H9 (cell line): ENCODE measurements around the gene TCTN2. TPM values are rescaled to one million over a fixed set of nuclear protein-coding genes. Genes with fewer than 3 reads are reported as not detected.

Experiments used
- DNase-seq: peaks from one replicate; pipeline ENCODE4 v3.0.0-alpha.2; 2017
- H2AFZ ChIP-seq: one replicate; pipeline ENCODE4 v1.6.1; 2013; ENCODE audit warnings: mild to moderate bottlenecking, low read length, control low read depth, moderate library complexity
- H2AK5ac ChIP-seq: 2 replicates; pipeline ENCODE4 v1.6.1; 2013; ENCODE audit warnings: low read length, control low read depth, mixed read lengths; ENCODE audit not compliant: insufficient read length
- H2BK120ac ChIP-seq: one replicate; pipeline ENCODE4 v1.6.1; 2013; ENCODE audit warnings: low read depth, mild to moderate bottlenecking, low read length, control low read depth, inconsistent platforms; ENCODE audit not compliant: poor library complexity, severe bottlenecking
- H2BK12ac ChIP-seq: 2 replicates; pipeline ENCODE4 v1.6.1; 2013; ENCODE audit warnings: low read length, control low read depth, mixed read lengths, low read depth; ENCODE audit not compliant: insufficient read length
- H2BK15ac ChIP-seq: 2 replicates; pipeline ENCODE4 v1.6.1; 2013; ENCODE audit warnings: low read depth, low read length, control low read depth
- H2BK20ac ChIP-seq: one replicate; pipeline ENCODE4 v1.6.1; 2013; ENCODE audit warnings: low read depth, mild to moderate bottlenecking, low read length, control low read depth, inconsistent platforms; ENCODE audit not compliant: poor library complexity, severe bottlenecking
- H2BK5ac ChIP-seq: 2 replicates; pipeline ENCODE4 v1.6.1; 2013; ENCODE audit warnings: low read length, control low read depth, mixed read lengths; ENCODE audit not compliant: insufficient read length
- H3K14ac ChIP-seq: 2 replicates; pipeline ENCODE4 v1.6.1; 2013; ENCODE audit warnings: low read length, control low read depth; ENCODE audit not compliant: insufficient read depth
- H3K18ac ChIP-seq: 2 replicates; pipeline ENCODE4 v1.6.1; 2013; ENCODE audit warnings: low read depth, mild to moderate bottlenecking, mixed read lengths, low read length, control low read depth; ENCODE audit not compliant: insufficient read length
- H3K23ac ChIP-seq: 2 replicates; pipeline ENCODE4 v1.6.1; 2013; ENCODE audit warnings: low read length, control low read depth, mixed read lengths, low read depth; ENCODE audit not compliant: insufficient read length
- H3K23me2 ChIP-seq: 2 replicates; pipeline ENCODE4 v1.6.1; 2013; ENCODE audit warnings: low read depth, mild to moderate bottlenecking, mixed read lengths, low read length, control low read depth; ENCODE audit not compliant: insufficient read length, poor library complexity, severe bottlenecking
- H3K27ac ChIP-seq: 2 replicates; pipeline ENCODE4 v1.5.1; 2013; ENCODE audit warnings: low read length, control low read depth, mixed read lengths, low read depth; ENCODE audit not compliant: insufficient read length
- H3K27me3 ChIP-seq: 2 replicates; pipeline ENCODE4 v1.6.1; 2013; ENCODE audit warnings: low read length, control low read depth, inconsistent platforms; ENCODE audit not compliant: insufficient read depth
- H3K4ac ChIP-seq: 2 replicates; pipeline ENCODE4 v1.6.1; 2013; ENCODE audit warnings: low read depth, mild to moderate bottlenecking, control low read depth, inconsistent platforms, low read length, moderate library complexity
- H3K4me1 ChIP-seq: 2 replicates; pipeline ENCODE4 v1.6.1; 2013; ENCODE audit warnings: low read length, control low read depth, inconsistent platforms; ENCODE audit not compliant: insufficient read depth
- H3K4me2 ChIP-seq: 2 replicates; pipeline ENCODE4 v1.6.1; 2013; ENCODE audit warnings: low read length, control low read depth, mixed read lengths; ENCODE audit not compliant: insufficient read length, insufficient read depth
- H3K56ac ChIP-seq: 2 replicates; pipeline ENCODE4 v1.6.1; 2013; ENCODE audit warnings: low read depth, mild to moderate bottlenecking, mixed read lengths, low read length, control low read depth; ENCODE audit not compliant: insufficient read length
- H3K79me1 ChIP-seq: 2 replicates; pipeline ENCODE4 v1.6.1; 2013; ENCODE audit warnings: low read depth, mild to moderate bottlenecking, moderate library complexity, low read length, control low read depth, inconsistent platforms; ENCODE audit not compliant: insufficient read depth, poor library complexity, severe bottlenecking
- H3K79me2 ChIP-seq: 2 replicates; pipeline ENCODE4 v1.6.1; 2013; ENCODE audit warnings: low read length, control low read depth, inconsistent platforms; ENCODE audit not compliant: insufficient read depth
- H3K9ac ChIP-seq: 2 replicates; pipeline ENCODE4 v1.6.1; 2013; ENCODE audit warnings: low read length, control low read depth, mixed read lengths; ENCODE audit not compliant: insufficient read length; ENCODE audit errors: extremely low read depth
- H3K9me3 ChIP-seq: one replicate; pipeline ENCODE4 v1.6.1; 2013; ENCODE audit warnings: low read depth, low read length, inconsistent platforms; ENCODE audit not compliant: control insufficient read depth
- H3T11ph ChIP-seq: one replicate; pipeline ENCODE4 v1.6.1; 2013; ENCODE audit warnings: mild to moderate bottlenecking, low read length, control low read depth, inconsistent platforms
- H4K20me1 ChIP-seq: one replicate; pipeline ENCODE4 v1.6.1; 2013; ENCODE audit not compliant: control insufficient read depth, insufficient read length, insufficient read depth
- H4K5ac ChIP-seq: 2 replicates; pipeline ENCODE4 v1.6.1; 2013; ENCODE audit warnings: low read depth, mild to moderate bottlenecking, mixed read lengths, low read length, control low read depth; ENCODE audit not compliant: insufficient read length
- H4K8ac ChIP-seq: replicated peaks from 2 replicates; pipeline ENCODE4 v1.6.1; 2013; ENCODE audit warnings: low read length, control low read depth, mixed read lengths, low read depth; ENCODE audit not compliant: insufficient read length
- H4K91ac ChIP-seq: 2 replicates; pipeline ENCODE4 v1.6.1; 2013; ENCODE audit warnings: low read depth, mild to moderate bottlenecking, moderate library complexity, mixed read lengths, low read length, control low read depth; ENCODE audit not compliant: insufficient read length
- H3K27ac Mint-ChIP-seq, 3 experiments: 2 replicates in 2 of 3; 3 replicates in 1 of 3; pipeline ENCODE4 v1.8.0; 2020 to 2021; ENCODE audit warnings: mixed read lengths in 3 of 3, mild to moderate bottlenecking in 1 of 3, moderate library complexity in 1 of 3
- H3K27me3 Mint-ChIP-seq: 2 replicates; pipeline ENCODE4 v1.8.0; 2021; ENCODE audit warnings: low read depth, mild to moderate bottlenecking, moderate library complexity, mixed read lengths
- H3K36me3 Mint-ChIP-seq, 3 experiments: 2 replicates in 2 of 3; 3 replicates in 1 of 3; pipeline ENCODE4 v1.8.0; 2020 to 2021; ENCODE audit warnings: low read depth in 3 of 3, mixed read lengths in 3 of 3; ENCODE audit not compliant: insufficient read depth in 1 of 3
- H3K4me1 Mint-ChIP-seq, 2 experiments: 2 replicates each; pipeline ENCODE4 v1.8.0; 2020; ENCODE audit warnings: mixed read lengths in 2 of 2
- H3K4me3 Mint-ChIP-seq, 2 experiments: 2 replicates in 1 of 2; 3 replicates in 1 of 2; pipeline ENCODE4 v1.8.0; 2020 to 2021; ENCODE audit warnings: mild to moderate bottlenecking in 2 of 2, mixed read lengths in 2 of 2, moderate library complexity in 1 of 2
- H3K9me3 Mint-ChIP-seq, 2 experiments: 2 replicates in 1 of 2; 3 replicates in 1 of 2; pipeline ENCODE4 v1.8.0; 2020; ENCODE audit warnings: mild to moderate bottlenecking in 2 of 2, mixed read lengths in 2 of 2, moderate library complexity in 1 of 2
- WGBS: extraction: QIAGEN DNeasy Blood & Tissue Kit; methylation state at CpG from one replicate; pipeline ENCODE4 v1.1.7; 2013; ENCODE audit warnings: missing lambda C conversion rate, low lambda C conversion rate, mixed read lengths; ENCODE audit not compliant: insufficient read length; ENCODE audit errors: extremely low coverage; 5-methylcytosine and 5-hydroxymethylcytosine counted together
- total RNA-seq: library from RNA; stranded (reverse); gene quantifications from 2 replicates; pipeline ENCODE4 v1.2.1, GENCODE V29; 2021
- TF ChIP-seq, protein P1 (sequence below): fragments of 200-600 bp; sonication (generic); conservative IDR thresholded peaks from 3 replicates; pipeline ENCODE4 v1.8.0; 2021; ENCODE audit warnings: antibody characterized with exemption, mild to moderate bottlenecking

The TCTN2 gene
- total RNA-seq, 1 experiment from 2014 or later = 7.4 TPM

DNA sequence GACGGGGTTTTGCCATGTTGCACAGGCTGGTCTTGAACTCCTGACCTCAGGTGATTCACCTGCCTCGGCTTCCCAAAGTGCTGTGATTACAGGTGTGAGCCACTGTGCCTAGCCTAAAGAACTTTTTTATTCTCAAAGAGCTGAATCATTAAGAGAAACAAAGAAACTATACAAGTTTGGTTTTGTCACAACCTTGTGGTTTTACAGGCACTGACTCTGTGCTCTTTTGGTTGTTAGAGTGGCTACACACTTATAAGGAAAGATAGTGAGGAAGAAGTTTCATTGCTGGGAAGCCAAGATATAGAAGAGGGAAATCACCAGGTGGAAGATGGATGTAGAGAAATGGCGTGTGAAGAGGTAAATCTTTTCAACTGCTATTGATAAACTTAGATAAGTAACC is 81.1 kb downstream of the TCTN2 start:
- H3K9me3 Mint-ChIP-seq = no peaks in the 10 kb centered on the region
- Histone ChIP-seq H3K23me2 (no peaks in the 10 kb centered on the region), H2AFZ (no peak overlapping the region), H3K79me2 (no peaks in the 10 kb centered on the region), H2BK12ac (no peak overlapping the region), H3K56ac (no peak overlapping the region), H3K14ac (no peak overlapping the region), H3T11ph (no peak overlapping the region), H2BK120ac (no peak overlapping the region), H2AK5ac (no peak overlapping the region), H2BK15ac (no peak overlapping the region), H2BK20ac (no peak overlapping the region), H4K20me1 (no peaks in the 10 kb centered on the region), H3K4me1 (no peaks in the 10 kb centered on the region), H4K91ac (no peak overlapping the region), H3K79me1 (no peaks in the 10 kb centered on the region), H4K8ac (no peak overlapping the region), H3K4me2 (no peak overlapping the region), H3K27ac (no peak overlapping the region), H3K27me3 (no peaks in the 10 kb centered on the region), H3K18ac (no peak overlapping the region), H3K9me3 (no peaks in the 10 kb centered on the region), H4K5ac (no peak overlapping the region), H3K4ac (no peak overlapping the region), H2BK5ac (no peak overlapping the region), H3K23ac (no peak overlapping the region), H3K9ac (no peak overlapping the region)
- no CpG with 5 or more reads among the region's 3 CpGs for WGBS
- H3K4me1 Mint-ChIP-seq = no peaks in the 10 kb centered on the region
- no peak overlapping the region; a peak in 1 of 7 replicates for H3K27ac Mint-ChIP-seq
- TF ChIP-seq, protein P1, sequence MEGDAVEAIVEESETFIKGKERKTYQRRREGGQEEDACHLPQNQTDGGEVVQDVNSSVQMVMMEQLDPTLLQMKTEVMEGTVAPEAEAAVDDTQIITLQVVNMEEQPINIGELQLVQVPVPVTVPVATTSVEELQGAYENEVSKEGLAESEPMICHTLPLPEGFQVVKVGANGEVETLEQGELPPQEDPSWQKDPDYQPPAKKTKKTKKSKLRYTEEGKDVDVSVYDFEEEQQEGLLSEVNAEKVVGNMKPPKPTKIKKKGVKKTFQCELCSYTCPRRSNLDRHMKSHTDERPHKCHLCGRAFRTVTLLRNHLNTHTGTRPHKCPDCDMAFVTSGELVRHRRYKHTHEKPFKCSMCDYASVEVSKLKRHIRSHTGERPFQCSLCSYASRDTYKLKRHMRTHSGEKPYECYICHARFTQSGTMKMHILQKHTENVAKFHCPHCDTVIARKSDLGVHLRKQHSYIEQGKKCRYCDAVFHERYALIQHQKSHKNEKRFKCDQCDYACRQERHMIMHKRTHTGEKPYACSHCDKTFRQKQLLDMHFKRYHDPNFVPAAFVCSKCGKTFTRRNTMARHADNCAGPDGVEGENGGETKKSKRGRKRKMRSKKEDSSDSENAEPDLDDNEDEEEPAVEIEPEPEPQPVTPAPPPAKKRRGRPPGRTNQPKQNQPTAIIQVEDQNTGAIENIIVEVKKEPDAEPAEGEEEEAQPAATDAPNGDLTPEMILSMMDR = no peak
- DNase-seq = no peak
- no peaks in the 10 kb centered on the region for H3K27me3 Mint-ChIP-seq
- no peak overlapping the region for H3K4me3 Mint-ChIP-seq
- peaks cover 45 to 70% (median 70%) of the 10 kb centered on the region in 3 experiments; a peak in 6 of 7 replicates for H3K36me3 Mint-ChIP-seq
